Hematopoietic multipotent progenitor cell treated with erythropoietin and hydrocortisone succinate and interleukin-3 and kit ligand, for 8 days (in vitro differentiated cells): Measurements from ENCODE around the gene TBC1D3H.
"Not testable (repeated sequence)": the region's sequence is repeated elsewhere in the genome, so short reads cannot be mapped to it uniquely, and the experiment has no call there.

Experiments
- DNase-seq: peaks from one replicate; pipeline ENCODE4 v3.0.0-alpha.2; 2015

Gene TBC1D3H

DNA sequence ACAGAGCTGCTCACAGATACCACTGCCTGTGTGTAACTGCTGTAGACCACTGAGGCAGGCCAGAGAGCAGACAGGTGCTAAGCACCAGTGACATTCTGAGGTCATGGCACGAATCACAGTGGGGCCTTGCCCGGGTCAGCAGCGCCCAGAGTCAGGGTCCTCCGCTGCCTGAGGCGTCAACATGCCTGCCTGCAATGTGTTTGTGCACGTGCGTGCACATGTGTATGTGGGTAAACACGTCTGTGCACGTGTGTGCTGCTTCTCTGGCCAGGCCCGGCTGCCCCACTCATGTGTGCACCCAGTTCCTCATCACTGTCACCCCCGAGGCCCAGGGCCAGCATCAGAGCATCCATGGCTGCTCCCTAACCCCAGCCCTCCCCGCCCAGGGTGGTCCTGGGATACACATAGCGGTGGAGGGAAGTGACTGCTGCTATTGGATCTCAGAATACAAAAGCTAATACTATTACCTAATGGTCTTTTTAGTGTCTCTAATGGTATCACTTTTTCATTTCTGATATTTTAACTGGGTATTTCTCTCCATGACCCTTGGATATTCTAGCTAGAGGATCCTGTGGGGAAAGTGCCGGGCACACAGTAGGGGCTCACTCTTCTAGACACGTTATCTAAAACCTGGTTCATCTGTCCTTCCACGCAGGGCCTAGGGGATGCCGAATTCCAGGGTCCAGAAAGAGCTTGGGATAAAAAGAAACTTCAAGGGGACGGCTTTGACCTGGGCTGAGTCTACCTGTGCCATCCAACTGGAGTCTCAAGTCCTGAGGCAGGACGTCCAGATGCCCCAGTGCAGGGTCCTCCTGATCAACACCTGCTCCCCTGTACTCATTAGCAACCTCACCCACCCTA lies at the start of gene TBC1D3H:
Gene TBC1D3H, minus strand, starts transcription at position 51 of the 861 bp plus-strand sequence. CDS start 1,540 bp downstream, outside the sequence.
- DNase-seq = not testable (repeated sequence)

DNA sequence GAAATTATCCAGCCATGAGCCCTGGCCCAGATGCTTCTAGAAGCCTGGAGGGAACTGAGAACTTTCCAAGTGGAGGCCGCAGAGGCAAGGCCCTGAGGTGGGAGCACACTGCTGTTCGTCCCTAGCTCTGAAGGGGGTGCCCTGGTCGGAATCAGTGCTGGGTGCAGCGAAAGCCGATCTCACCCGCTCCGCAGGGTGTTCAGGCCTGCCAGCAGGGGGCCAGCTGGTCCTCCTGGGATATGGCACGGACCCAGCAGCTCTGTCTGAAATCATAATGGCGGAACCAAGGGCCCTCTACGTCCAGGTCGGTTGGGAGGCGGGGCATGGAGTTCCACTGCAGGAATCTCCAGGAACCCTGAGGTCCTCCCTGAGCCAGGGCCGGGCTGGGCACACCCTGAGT lies 40.7 kb upstream of the TBC1D3H start:
- DNase-seq = not testable (repeated sequence)

DNA sequence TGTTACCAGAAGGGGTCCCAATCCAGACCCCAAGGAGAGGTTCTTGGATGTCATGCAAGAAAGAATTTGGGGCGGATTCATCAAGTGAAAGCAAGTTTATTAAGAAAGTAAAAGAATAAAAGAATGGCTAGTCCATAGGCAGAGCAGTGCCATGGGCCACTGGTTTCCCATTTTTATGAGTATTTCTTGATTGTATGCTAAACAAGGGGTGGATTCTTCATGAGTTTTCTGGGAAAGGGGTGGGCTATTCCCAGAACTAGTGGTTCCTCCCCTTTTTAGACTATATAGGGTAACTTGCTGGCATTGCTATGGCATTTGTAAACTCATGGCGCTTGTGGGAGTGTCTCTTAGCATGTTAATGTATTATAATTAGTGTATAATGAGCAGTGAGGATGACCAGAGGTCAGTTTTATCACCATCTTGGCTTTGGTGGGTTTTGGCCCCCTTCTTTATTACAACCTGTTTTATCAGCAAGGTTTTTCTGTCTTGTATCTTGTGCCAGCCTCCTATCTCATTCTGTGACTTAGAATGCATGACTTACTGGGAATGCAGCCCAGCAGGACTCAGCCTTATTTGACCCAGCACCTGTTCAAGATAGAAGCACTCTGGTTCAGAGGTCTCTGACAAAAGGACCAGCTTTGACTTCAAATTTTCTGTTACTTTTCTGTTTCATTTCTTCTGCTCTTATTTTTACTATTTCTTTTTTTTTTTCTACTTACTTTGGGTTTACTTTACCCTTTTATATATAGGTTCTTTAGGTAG lies 27.1 kb upstream of the TBC1D3H start:
- DNase-seq = not testable (repeated sequence)

DNA sequence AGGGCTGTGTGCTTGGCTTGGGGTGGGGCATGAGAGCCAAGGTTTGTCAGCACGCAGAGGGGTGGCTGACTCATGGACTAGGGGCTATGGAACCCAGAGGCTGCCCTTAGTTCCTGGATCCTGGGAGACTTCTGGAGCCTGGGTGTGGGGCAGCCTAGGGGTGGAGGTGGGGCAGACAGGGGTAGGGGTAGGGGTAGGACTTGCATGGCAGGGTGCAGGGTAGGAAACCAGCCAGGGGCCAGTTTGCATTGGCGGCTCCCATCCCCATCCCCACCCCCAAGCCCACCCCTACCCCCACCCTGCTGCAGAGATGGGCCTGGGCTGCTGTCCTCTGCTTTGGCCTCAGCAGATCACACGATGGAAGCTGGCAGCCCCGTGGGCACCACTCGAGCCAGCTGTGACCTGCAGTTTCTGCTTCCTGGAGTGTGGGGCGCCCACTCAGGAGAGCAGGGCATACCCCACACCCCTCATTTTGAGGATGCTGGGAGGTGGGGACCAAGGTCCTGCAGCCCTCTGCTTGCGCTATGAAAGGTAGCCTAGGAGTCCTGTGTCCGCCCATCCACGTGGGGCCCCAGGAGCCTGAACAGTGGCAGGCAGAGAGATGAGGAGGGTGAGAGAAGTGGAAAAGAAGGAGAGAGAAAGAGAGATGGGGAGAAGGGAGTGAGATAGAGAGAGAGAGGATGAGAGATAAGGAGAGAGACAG lies 2.9 kb upstream of the TBC1D3H start:
- DNase-seq = not testable (repeated sequence)

DNA sequence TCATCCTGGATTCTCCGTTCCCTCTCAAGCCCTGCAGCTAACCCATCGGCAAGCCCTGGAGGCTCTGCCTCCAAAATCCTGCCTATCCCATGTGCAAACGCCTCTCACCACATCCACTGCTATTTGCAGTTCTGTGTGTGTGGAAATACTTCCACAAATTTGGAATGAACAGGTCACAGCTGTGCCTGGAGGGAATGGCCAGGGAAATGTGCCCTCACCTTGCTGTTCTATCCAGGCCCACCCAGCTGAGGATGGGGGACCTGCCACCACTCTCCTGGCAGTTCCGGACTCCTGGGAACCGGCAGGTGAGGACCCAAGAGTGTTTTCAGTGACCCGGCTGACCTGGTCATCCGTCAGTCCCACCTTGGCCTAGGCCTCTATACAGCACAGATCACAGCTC lies 12.3 kb downstream of the TBC1D3H start:
- DNase-seq = not testable (repeated sequence)

DNA sequence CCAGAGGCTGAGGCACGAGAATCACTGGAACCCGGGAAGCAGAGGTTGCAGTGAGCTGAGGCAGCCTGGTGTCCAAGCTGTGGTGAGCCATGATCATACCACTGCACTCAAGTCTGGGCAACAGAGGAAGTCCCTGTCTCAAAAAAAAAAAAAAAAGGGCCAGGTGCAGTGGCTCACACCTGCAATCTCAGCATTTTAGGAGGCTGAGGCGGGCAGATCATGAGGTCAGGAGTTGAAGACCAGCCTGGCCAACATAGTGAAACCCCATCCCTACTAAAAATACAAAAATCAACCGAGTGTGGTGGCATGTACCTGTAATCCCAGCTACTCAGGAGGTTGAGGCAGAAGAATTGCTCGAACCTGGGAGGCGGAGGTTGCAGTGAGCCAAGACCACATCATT lies 25.7 kb downstream of the TBC1D3H start:
- DNase-seq = not testable (repeated sequence)
